Activated CD4-positive, alpha-beta T cell treated with anti-CD3 and anti-CD28 coated beads, Interleukin-2, amount 10 ng/mL, durations not matched to agents 7 days and 5 days (primary cell): ENCODE data around the gene SPON1. TPM values are rescaled to one million over a fixed set of nuclear protein-coding genes. Genes with fewer than 3 reads are reported as not detected.
"Not testable (repeated sequence)": the region's sequence is repeated elsewhere in the genome, so short reads cannot be mapped to it uniquely, and the experiment has no call there.

Experiments
- CTCF ChIA-PET: fragments of 350-600 bp; sonication (Branson Sonifier 250); formaldehyde crosslinking; loops from one replicate; lab custom pipeline; 2021; ENCODE audit warnings: antibody characterized with exemption; lab: Charles Lee
- POLR2A ChIA-PET: fragments of 350-600 bp; sonication (Branson Sonifier 250); formaldehyde crosslinking; loops from one replicate; lab custom pipeline; 2021; ENCODE audit warnings: antibody characterized with exemption; lab: Charles Lee
- DNase-seq: peaks from one replicate; pipeline ENCODE4 v3.0.0-alpha.2; 2020
- H3K27ac Mint-ChIP-seq: one replicate; pipeline ENCODE4 v1.8.0; 2021; ENCODE audit warnings: mild to moderate bottlenecking, moderate library complexity, mixed read lengths
- H3K27me3 Mint-ChIP-seq: one replicate; pipeline ENCODE4 v1.8.0; 2021; ENCODE audit warnings: mixed read lengths
- H3K36me3 Mint-ChIP-seq: one replicate; pipeline ENCODE4 v1.8.0; 2021; ENCODE audit warnings: low read depth, mixed read lengths
- H3K4me1 Mint-ChIP-seq: one replicate; pipeline ENCODE4 v1.8.0; 2021; ENCODE audit warnings: mixed read lengths
- H3K4me3 Mint-ChIP-seq: one replicate; pipeline ENCODE4 v1.8.0; 2021; ENCODE audit warnings: mild to moderate bottlenecking, moderate library complexity, mixed read lengths
- H3K9me3 Mint-ChIP-seq: one replicate; pipeline ENCODE4 v1.8.0; 2021; ENCODE audit warnings: mixed read lengths
- total RNA-seq, 2 experiments: library from RNA; stranded (reverse); gene quantifications; one replicate each; pipeline ENCODE4 v1.2.3, GENCODE V29; 2021

Gene SPON1
- total RNA-seq, 2 experiments from 2014 or later, result 1.4 to 1.6 TPM

DNA sequence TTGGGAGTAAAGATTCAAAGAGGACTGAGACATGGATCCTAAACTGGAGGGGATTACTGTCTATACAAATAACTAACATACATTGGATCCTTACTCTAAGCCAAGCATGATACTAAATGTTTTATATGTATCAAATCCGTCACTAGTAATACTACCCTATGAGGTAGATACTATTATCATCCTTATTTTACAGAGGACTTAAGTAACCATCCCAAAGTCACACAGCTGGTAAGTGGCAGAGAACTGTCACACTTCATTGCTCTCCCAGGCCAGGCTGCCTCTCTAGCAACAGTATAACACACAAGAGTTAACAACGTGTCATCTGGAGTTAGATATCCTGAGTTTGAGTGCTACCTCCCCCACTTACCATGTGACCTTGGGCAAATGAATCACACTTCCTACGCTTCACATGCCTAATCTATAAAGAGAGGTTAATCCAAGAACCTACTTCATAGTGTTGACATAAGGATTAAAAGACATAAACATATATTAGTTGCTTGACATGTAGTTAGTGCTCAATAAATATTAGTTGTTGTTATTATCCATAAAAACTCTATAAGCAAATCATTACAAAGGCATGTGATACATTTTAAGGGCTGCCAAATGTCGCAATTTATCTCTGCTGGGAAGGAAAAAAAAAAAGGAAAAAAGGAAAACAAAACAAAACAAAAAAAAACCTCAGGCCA is 33.8 kb upstream of the SPON1 start:
- H3K4me1 Mint-ChIP-seq, result peaks cover 47% of the 10 kb centered on the region
- peaks cover 18% of the 10 kb centered on the region for H3K9me3 Mint-ChIP-seq
- no peak overlapping the region for H3K27ac Mint-ChIP-seq
- H3K27me3 Mint-ChIP-seq, result no peaks in the 10 kb centered on the region
- H3K36me3 Mint-ChIP-seq, result peaks cover 34% of the 10 kb centered on the region
- ChIA-PET CTCF (interaction anchor here (0.7 kb wide), 1 partner anchor 53 kb away, joined by 5 read pairs; no protein-coding TSS in a partner anchor), POLR2A (no interaction called here)
- DNase-seq, result no peak
- no peak overlapping the region for H3K4me3 Mint-ChIP-seq

DNA sequence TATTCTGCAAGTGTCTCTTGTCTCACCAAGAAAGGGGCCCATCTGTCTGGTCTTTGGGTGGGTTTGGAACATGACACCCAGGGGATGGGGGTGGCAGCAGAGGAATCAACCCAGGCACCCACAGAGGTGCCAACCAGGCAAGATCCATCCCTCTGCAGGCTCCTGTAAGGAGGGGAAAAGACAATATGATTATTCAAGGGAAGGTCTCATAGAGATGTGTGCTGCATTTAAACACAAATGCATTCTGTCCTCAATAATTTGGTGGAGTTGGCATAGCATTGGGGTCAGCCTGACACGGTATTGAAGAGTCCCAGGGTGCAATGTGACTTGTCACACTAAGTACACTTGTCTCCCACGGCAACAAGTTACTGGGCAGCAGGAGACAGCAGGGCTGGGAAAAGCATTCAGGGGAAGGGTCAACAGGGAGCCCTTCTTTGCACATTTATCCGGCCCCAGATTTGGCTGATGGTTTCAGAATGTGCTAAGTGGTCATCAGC is 33.1 kb upstream of the SPON1 start:
- Mint-ChIP-seq H3K36me3 (peaks cover 37% of the 10 kb centered on the region), H3K9me3 (peaks cover 19% of the 10 kb centered on the region), H3K27ac (peak overlapping the region; percentile 32), H3K4me1 (peaks cover 46% of the 10 kb centered on the region), H3K27me3 (no peaks in the 10 kb centered on the region), H3K4me3 (no peak overlapping the region)
- ChIA-PET CTCF (interaction anchor here (0.7 kb wide), 1 partner anchor 52 kb away, joined by 5 read pairs; no protein-coding TSS in a partner anchor), POLR2A (no interaction called here)
- no peak for DNase-seq

DNA sequence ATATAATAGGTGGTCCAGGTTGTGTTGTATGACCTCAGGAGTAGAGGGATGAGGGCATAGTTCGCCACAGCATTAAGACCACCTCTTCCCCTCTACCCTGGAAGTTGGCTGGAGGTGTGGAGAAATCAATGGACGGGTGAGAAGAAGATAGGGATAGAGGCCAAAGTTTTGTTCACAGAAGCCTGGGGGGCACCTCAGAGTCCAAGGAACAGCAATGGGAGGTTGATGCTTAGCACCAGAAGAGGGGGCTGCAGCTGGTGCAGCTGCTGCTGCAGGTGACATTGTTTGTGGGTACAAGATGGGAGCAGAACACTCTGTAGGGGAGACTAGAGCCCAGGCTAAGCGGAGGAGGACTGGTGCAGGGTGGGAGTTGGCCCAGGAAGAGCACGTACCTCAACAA is 31.2 kb upstream of the SPON1 start:
- H3K9me3 Mint-ChIP-seq, result peaks cover 16% of the 10 kb centered on the region
- peaks cover 33% of the 10 kb centered on the region for H3K36me3 Mint-ChIP-seq
- peaks cover 31% of the 10 kb centered on the region for H3K4me1 Mint-ChIP-seq
- H3K4me3 Mint-ChIP-seq, result no peak overlapping the region
- ChIA-PET CTCF (interaction anchor here (1.0 to 1.4 kb wide), 2 partner anchors 10 to 24 kb away, joined by 3 read pairs; no protein-coding TSS in a partner anchor), POLR2A (no interaction called here)
- no peak for DNase-seq
- H3K27ac Mint-ChIP-seq, result no peak overlapping the region
- peaks cover 5% of the 10 kb centered on the region for H3K27me3 Mint-ChIP-seq

DNA sequence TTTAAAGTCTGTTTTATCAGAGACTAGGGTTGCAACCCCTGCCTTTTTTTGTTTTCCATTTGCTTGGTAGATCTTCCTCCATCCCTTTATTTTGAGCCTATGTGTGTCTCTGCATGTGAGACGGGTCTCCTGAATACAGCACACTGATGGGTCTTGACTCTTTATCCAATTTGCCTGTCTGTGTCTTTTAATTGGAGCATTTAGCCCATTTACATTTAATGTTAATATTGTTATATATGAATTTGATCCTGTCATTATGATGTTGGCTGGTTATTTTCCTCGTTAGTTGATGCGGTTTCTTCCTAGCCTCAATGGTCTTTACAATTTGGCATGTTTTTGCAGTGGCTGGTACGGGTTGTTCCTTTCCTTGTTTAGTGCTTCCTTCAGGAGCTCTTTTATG is 25.4 kb upstream of the SPON1 start:
- Mint-ChIP-seq H3K36me3 (peaks cover 48% of the 10 kb centered on the region), H3K27ac (peak overlapping the region; percentile 57), H3K4me1 (peaks cover 47% of the 10 kb centered on the region), H3K9me3 (peaks cover 25% of the 10 kb centered on the region)
- CTCF ChIA-PET, DNase-seq, POLR2A ChIA-PET, H3K4me3 Mint-ChIP-seq, H3K27me3 Mint-ChIP-seq: not testable (repeated sequence)

DNA sequence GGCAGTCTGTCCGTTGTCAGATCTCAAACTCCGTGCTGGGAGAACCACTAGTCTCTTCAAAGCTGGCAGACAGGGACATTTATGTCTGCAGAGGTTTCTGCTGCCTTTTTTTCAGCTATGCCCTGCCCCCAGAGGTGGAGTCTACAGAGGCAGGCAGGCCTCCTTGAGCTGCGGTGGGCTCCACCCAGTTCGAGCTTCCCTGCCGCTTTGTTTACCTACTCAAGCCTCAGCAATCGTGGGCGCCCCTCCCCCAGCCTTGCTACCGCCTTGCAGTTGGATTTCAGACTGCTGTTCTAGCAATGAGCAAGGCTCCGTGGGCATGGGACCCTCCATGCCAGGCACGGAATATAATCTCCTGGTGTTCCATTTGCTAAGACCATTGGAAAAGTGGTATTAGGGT is 23.7 kb upstream of the SPON1 start:
- H3K4me3 Mint-ChIP-seq, POLR2A ChIA-PET, H3K27me3 Mint-ChIP-seq: not testable (repeated sequence)
- peaks cover 49% of the 10 kb centered on the region for H3K36me3 Mint-ChIP-seq
- peak; percentile 62 for DNase-seq
- H3K9me3 Mint-ChIP-seq, result peaks cover 25% of the 10 kb centered on the region
- H3K4me1 Mint-ChIP-seq, result peaks cover 60% of the 10 kb centered on the region
- peak overlapping the region; percentile 71 for H3K27ac Mint-ChIP-seq
- CTCF ChIA-PET, result interaction anchor here (1.4 kb wide), 1 partner anchor 33 kb away, joined by 3 read pairs; no protein-coding TSS in a partner anchor

DNA sequence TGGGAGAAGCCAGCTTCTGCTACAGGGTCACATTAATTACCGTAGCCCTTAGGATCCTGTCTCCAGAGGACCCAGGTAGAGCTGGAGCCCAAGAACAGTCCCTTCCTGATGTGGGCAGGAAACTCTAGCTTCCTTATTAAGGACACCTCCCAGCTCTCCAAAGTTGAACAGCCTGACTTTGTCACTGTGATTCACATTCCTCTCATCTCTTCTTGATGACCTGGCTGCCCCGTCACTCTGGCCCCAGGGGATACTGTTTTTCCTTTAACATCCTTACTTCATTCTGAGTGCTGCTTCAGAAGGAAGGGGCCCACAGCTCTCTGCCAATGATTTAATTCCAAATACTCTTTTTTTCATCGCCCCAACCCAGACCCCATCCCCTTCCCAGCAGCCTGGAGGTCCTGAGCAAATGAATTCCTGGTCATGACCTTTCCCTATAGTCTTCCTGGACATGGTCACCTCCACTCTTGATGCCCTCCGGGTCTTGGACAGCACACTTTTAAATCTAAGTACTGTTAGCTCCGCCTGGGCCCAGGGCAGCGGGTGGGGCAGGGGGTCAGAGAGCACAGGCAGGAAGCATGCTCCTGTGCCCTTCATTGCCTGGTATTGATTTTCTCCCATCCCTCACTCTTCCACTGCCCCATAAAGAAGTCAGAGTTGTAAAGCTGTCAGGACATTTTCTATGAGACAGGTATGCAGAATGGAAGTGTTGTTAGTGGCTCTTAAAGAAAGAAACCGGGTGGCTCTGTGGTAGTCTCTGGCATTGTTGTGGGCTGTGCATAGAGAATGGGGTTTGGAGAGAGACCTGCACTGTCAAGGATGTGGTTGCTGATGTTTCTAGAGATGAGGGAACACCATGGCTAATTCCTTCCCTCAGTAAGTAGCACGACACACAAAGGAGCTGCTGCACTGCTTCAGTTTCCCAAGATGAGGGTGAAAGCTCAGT is 22.3 kb upstream of the SPON1 start:
- H3K4me1 Mint-ChIP-seq, result peaks cover 59% of the 10 kb centered on the region
- CTCF ChIA-PET, result interaction anchor here (0.7 to 1.4 kb wide), 3 partner anchors 13 to 125 kb away, joined by 3 to 5 read pairs (median 3); no protein-coding TSS in a partner anchor
- DNase-seq, result peak; percentile 82
- peak overlapping the region; percentile 84 for H3K27ac Mint-ChIP-seq
- H3K36me3 Mint-ChIP-seq, result peaks cover 38% of the 10 kb centered on the region
- H3K9me3 Mint-ChIP-seq, result peaks cover 17% of the 10 kb centered on the region
- peak overlapping the region; percentile 46 for H3K4me3 Mint-ChIP-seq
- H3K27me3 Mint-ChIP-seq, result peaks cover 1% of the 10 kb centered on the region
- POLR2A ChIA-PET, result interaction anchor here (0.5 kb wide), 1 partner anchor 662 kb away, joined by 3 read pairs; no protein-coding TSS in a partner anchor

DNA sequence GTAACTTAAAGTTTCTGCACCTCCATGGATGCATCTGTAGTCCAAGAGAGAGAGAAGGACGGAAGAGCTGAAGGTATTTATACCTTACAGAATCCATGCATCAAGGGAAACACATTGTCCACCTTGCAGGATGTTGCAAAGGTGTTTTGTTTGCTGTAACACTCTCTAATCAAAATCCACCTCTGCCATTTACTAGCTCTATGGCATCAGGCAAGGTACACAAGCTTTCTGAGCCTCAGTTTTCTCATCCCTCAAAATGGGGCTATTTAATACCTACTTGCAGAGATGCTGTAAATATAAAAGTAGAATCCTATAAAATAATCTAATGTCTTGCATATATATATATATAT is 21.6 kb upstream of the SPON1 start:
- ChIA-PET POLR2A (interaction anchor here (0.5 kb wide), 1 partner anchor 662 kb away, joined by 3 read pairs; no protein-coding TSS in a partner anchor), CTCF (interaction anchor here (0.7 to 1.3 kb wide), 2 partner anchors 14 to 124 kb away, joined by 3 to 5 read pairs; no protein-coding TSS in a partner anchor)
- peaks cover 17% of the 10 kb centered on the region for H3K9me3 Mint-ChIP-seq
- H3K27me3 Mint-ChIP-seq, result peaks cover 1% of the 10 kb centered on the region
- peaks cover 60% of the 10 kb centered on the region for H3K4me1 Mint-ChIP-seq
- peak overlapping the region; percentile 46 for H3K4me3 Mint-ChIP-seq
- DNase-seq, result no peak
- peaks cover 33% of the 10 kb centered on the region for H3K36me3 Mint-ChIP-seq
- peak overlapping the region; percentile 84 for H3K27ac Mint-ChIP-seq

DNA sequence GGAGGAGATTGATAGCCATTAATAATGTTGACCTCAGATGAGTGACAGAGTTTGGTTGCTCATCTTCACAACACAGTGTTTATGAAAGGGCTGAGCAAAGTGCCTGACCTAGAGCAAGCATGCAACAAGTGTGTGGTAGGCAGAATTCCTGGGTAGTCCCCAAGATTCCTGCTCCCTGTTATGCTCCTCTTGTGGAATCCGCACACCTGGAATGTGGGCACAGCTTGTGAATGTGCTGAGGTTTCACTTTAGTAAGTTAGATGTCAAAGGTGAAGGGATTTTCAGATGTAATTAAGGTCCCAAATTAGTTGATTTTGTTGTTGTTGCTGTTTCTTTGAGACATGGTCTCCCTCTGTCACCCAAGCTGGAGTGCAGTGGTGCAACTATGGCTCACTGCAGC is 20.7 kb upstream of the SPON1 start:
- peaks cover 1% of the 10 kb centered on the region for H3K27me3 Mint-ChIP-seq
- H3K9me3 Mint-ChIP-seq, result peaks cover 13% of the 10 kb centered on the region
- H3K36me3 Mint-ChIP-seq, result peaks cover 28% of the 10 kb centered on the region
- no peak overlapping the region for H3K4me3 Mint-ChIP-seq
- CTCF ChIA-PET, result interaction anchor here (1.0 to 1.3 kb wide), 2 partner anchors 15 to 20 kb away, joined by 3 to 4 read pairs; no protein-coding TSS in a partner anchor
- no peak for DNase-seq
- H3K4me1 Mint-ChIP-seq, result peaks cover 61% of the 10 kb centered on the region
- POLR2A ChIA-PET, result no interaction called here
- H3K27ac Mint-ChIP-seq, result peak overlapping the region; percentile 67

DNA sequence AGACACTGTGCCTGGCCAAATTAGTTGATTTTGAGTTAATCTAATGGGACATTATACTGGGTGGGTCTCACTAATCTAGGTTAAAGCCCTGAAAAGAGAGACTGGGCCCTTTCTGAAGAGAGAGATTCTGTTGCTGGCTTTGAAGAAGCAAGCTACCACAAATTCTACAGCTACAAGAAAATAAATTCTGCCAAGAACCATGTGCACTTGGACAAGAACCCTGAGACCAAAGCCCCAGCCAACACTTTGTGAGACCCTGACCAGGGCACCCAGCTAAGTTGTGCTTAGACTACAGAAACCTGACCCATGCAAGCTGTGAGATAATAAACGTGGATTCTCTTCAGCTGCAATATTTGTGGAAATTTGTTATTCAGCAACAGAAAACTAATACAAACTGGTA is 20.1 kb upstream of the SPON1 start:
- DNase-seq, result no peak
- peaks cover 9% of the 10 kb centered on the region for H3K9me3 Mint-ChIP-seq
- POLR2A ChIA-PET, result no interaction called here
- H3K27me3 Mint-ChIP-seq, result peaks cover 1% of the 10 kb centered on the region
- H3K36me3 Mint-ChIP-seq, result peaks cover 26% of the 10 kb centered on the region
- CTCF ChIA-PET, result interaction anchor here (1.0 to 1.3 kb wide), 3 partner anchors 14 to 21 kb away, joined by 3 to 4 read pairs (median 3); no protein-coding TSS in a partner anchor
- no peak overlapping the region for H3K27ac Mint-ChIP-seq
- H3K4me1 Mint-ChIP-seq, result peaks cover 65% of the 10 kb centered on the region
- H3K4me3 Mint-ChIP-seq, result no peak overlapping the region

DNA sequence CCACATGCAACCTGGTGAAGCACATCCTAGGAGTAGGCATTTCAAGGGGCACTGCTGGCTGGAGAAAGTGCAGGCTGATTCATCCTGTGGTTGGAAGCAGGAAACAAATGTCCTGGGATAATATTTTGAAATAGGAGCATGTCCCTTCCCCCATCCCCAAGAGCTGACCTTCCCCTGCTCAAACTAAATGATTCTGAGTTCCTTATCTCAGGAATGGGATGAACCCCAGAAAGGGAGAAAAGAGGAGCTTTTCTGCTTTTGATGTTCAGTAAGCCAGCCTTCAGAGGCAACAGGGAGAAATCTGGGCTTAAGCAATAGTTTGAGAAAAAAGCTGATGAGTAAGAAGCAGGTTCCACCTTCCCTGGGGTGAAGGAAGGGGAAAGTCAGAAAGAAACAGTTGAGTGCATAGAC is 19.5 kb upstream of the SPON1 start:
- DNase-seq, result no peak
- Mint-ChIP-seq H3K27ac (no peak overlapping the region), H3K4me1 (peaks cover 69% of the 10 kb centered on the region), H3K4me3 (no peak overlapping the region), H3K36me3 (peaks cover 20% of the 10 kb centered on the region), H3K9me3 (peaks cover 5% of the 10 kb centered on the region), H3K27me3 (peaks cover 2% of the 10 kb centered on the region)
- CTCF ChIA-PET, result interaction anchor here (1.0 to 1.3 kb wide), 3 partner anchors 14 to 22 kb away, joined by 3 to 4 read pairs (median 3); no protein-coding TSS in a partner anchor
- POLR2A ChIA-PET, result no interaction called here

DNA sequence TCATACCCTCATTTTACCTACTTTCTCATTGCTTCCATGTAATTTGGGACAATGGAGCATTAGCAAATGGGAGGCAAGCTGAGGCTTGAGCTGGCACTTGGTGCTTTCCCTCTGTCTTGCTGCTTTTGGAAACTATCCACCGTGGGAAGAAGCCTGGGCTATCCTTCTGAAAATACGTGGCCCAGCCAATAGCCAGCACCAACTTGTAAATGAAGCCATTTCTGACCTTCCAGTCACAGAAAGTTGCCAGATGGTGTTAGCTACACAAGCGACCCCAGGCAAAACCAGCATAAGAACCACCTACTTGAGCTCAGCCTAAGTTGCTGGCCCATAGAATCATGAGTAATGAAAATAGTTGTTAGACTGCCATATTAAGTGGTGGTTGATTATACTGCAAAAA is 18.5 kb upstream of the SPON1 start:
- DNase-seq, result no peak
- peaks cover 66% of the 10 kb centered on the region for H3K4me1 Mint-ChIP-seq
- H3K27ac Mint-ChIP-seq, result no peak overlapping the region
- CTCF ChIA-PET, result no interaction called here
- H3K36me3 Mint-ChIP-seq, result peaks cover 15% of the 10 kb centered on the region
- H3K9me3 Mint-ChIP-seq, result peaks cover 2% of the 10 kb centered on the region
- POLR2A ChIA-PET, result no interaction called here
- peaks cover 9% of the 10 kb centered on the region for H3K27me3 Mint-ChIP-seq
- no peak overlapping the region for H3K4me3 Mint-ChIP-seq

DNA sequence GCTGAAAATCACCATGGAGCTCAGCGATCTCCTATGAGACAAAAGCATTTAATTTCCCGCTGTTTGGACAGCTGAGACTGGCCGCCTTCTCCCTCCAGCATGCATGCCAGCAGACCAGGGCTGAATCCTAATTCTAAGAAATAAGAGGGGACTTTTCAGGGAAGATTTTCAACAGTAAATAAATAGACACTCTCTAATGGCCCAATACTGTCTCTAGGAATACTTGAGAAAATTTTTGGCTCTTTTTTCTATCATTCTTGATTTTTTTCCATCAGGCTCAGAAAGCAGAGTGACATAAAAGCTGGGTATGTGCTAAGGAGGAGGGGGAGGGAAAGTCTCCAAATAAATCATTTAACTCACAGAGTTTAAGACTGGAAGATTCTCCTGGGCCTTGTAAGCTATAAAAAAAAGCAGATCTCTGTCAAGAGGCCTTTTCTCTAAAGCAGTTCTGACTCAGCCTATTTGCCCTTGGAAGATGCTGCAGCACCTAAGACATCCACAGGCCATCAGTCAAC is 17.6 kb upstream of the SPON1 start:
- Mint-ChIP-seq H3K27me3 (peaks cover 13% of the 10 kb centered on the region), H3K36me3 (peaks cover 11% of the 10 kb centered on the region), H3K9me3 (no peaks in the 10 kb centered on the region), H3K4me3 (no peak overlapping the region), H3K27ac (no peak overlapping the region), H3K4me1 (peaks cover 56% of the 10 kb centered on the region)
- ChIA-PET CTCF (interaction anchor here (2.1 kb wide), 1 partner anchor 12 kb away, joined by 7 read pairs; no protein-coding TSS in a partner anchor), POLR2A (no interaction called here)
- DNase-seq, result no peak
